Breast epithelium (tissue), 3 donors: ENCODE measurements around the gene TSPAN12.

Source experiments
- POLR2A ChIP-seq: fragments of 450-650 bp; IDR thresholded peaks from one replicate; pipeline ENCODE4 v1.6.1; 2016; ENCODE audit warnings: antibody characterized with exemption, mild to moderate bottlenecking, moderate library complexity
- TF ChIP-seq, protein P1 (sequence below), 3 donors: fragments of 450-650 bp; IDR thresholded peaks; one replicate each; pipeline ENCODE4 v1.5.1; 2016 to 2017; ENCODE audit warnings: antibody characterized with exemption in 3 of 3, mild to moderate bottlenecking in 3 of 3, moderate library complexity in 3 of 3

- no peak for TF ChIP-seq POLR2A
- TF ChIP-seq, protein P1, sequence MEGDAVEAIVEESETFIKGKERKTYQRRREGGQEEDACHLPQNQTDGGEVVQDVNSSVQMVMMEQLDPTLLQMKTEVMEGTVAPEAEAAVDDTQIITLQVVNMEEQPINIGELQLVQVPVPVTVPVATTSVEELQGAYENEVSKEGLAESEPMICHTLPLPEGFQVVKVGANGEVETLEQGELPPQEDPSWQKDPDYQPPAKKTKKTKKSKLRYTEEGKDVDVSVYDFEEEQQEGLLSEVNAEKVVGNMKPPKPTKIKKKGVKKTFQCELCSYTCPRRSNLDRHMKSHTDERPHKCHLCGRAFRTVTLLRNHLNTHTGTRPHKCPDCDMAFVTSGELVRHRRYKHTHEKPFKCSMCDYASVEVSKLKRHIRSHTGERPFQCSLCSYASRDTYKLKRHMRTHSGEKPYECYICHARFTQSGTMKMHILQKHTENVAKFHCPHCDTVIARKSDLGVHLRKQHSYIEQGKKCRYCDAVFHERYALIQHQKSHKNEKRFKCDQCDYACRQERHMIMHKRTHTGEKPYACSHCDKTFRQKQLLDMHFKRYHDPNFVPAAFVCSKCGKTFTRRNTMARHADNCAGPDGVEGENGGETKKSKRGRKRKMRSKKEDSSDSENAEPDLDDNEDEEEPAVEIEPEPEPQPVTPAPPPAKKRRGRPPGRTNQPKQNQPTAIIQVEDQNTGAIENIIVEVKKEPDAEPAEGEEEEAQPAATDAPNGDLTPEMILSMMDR (IDR thresholded peaks at IDR 0.05), result no peak
Measured at GRCh38 chr7:120813089-120813488, 44.9 kb downstream of the TSPAN12 start.
